ENCODE results near the gene FOCAD.

Gene FOCAD

DNA sequence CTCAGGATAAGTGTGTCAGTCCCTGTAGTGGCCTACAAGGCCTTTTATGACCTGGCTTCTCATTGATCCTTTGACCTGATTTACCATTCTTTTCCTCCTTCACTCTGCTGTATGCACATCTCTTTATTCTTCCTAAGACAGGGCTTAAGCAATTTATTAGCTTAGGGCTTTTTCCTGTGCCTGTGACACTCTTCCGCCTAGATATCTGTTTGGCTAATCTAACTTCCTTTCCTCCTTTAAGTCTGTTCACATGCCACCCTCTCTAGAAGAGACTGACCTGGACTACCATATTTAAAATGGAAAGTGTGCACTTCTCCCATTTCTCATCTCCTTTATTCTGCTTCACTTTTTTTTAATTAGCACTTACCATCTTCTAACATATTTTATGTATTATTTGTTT, 29.1 kb downstream of the FOCAD start:
- no peak overlapping the region for H3K4me3 ChIP-seq (ENCODE audit: low read depth, low read length)
- no peak for DNase-seq (ENCODE audit: low read depth)
- TF ChIP-seq, protein P1, sequence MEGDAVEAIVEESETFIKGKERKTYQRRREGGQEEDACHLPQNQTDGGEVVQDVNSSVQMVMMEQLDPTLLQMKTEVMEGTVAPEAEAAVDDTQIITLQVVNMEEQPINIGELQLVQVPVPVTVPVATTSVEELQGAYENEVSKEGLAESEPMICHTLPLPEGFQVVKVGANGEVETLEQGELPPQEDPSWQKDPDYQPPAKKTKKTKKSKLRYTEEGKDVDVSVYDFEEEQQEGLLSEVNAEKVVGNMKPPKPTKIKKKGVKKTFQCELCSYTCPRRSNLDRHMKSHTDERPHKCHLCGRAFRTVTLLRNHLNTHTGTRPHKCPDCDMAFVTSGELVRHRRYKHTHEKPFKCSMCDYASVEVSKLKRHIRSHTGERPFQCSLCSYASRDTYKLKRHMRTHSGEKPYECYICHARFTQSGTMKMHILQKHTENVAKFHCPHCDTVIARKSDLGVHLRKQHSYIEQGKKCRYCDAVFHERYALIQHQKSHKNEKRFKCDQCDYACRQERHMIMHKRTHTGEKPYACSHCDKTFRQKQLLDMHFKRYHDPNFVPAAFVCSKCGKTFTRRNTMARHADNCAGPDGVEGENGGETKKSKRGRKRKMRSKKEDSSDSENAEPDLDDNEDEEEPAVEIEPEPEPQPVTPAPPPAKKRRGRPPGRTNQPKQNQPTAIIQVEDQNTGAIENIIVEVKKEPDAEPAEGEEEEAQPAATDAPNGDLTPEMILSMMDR (IDR thresholded peaks at IDR 0.05; ENCODE audit: low read depth, low read length, missing control alignments), result no peak

DNA sequence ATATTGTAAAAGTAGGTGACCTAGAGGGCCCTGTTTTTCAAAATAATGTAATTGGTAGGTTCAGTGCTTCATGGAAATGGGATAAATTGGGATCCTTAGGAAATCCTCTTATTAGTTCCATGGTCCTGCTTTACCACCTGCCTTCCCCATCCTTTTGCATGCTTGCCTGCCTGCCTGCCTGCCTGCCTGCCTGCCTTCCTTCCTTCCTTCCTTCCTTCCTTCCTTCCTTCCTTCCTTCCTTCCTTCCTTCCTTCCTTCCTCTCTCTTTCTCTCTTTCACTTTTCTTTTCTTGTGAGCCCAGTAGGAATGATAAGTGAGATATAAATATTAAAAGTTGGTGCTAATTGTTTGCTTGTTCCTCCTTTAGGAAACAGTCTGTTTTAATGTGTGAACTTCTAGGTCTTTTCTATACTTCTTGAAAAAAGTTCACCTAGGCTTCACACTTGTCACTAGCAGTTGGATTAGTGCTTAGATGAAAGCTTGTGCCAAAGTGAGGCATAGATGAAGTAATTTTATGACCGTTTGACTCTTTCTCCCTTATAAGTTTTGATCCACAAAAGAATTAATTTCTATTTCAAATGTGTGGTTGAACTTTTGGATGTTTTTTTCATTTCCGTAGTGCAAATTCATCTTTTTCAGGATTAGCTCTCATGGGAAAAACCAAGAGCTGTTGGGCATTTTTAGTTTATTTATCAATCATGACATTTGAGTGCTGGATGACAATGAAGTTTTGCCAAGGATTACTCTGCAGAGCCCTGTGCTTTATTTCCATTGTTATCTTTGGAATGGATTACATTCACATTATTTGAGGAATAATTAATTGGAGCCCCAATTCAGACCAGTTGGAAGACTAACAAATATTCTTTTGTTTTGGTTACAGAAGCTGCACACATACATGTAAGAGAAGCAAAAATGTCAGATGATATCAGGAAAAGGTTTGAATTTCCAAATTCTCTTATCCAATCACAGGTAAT, 30.7 kb downstream of the FOCAD start:
- DNase-seq (ENCODE audit: low read depth), result no peak
- no peak overlapping the region for H3K4me3 ChIP-seq (ENCODE audit: low read depth, low read length)
- TF ChIP-seq, protein P1 (IDR thresholded peaks at IDR 0.05; ENCODE audit: low read depth, low read length, missing control alignments), result no peak

DNA sequence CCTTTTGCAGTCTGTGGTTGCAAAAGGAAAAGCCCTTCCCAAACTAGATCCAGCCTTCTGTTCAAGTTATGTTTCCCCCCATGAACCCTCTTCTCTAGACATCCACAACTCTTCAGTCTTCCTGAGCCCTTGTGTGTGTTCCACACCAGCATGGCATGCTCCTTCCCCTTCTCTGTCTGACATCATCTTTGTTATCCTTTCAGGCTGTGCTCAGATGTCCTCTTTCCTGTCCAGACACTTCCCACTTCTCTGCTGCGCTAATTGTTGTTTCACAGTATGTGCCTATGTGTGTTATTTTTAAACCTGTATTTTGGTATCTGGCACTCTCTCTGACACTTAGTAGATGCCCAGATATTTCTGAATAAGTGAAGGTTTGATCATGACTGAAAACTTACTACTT, 38.2 kb downstream of the FOCAD start:
- TF ChIP-seq, protein P1 (IDR thresholded peaks at IDR 0.05; ENCODE audit: low read depth, low read length, missing control alignments), result no peak
- no peak for DNase-seq (ENCODE audit: low read depth)
- H3K4me3 ChIP-seq (ENCODE audit: low read depth, low read length), result no peak overlapping the region

DNA sequence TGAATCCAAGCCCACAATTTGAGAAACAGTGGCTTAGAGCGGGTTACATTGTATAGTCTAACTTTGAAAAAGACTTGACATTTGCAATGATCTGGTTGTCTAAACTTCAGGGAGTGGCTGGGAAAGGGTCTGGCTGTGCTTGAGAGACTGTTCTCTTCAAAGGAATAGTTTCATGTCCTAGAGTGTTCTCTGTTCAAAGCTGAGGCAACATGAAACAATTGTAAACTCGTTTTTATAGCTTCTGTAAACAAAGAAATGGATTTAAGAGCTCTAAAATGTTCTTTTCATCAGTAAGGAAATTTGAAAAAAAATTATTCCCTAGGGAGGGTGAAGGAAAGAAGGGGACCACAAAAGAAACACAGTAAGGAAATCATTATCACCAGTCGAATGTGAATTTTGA, 41.6 kb downstream of the FOCAD start:
- no peak overlapping the region for H3K4me3 ChIP-seq (ENCODE audit: low read depth, low read length)
- DNase-seq (ENCODE audit: low read depth), result no peak
- TF ChIP-seq, protein P1 (IDR thresholded peaks at IDR 0.05; ENCODE audit: low read depth, low read length, missing control alignments), result no peak

DNA sequence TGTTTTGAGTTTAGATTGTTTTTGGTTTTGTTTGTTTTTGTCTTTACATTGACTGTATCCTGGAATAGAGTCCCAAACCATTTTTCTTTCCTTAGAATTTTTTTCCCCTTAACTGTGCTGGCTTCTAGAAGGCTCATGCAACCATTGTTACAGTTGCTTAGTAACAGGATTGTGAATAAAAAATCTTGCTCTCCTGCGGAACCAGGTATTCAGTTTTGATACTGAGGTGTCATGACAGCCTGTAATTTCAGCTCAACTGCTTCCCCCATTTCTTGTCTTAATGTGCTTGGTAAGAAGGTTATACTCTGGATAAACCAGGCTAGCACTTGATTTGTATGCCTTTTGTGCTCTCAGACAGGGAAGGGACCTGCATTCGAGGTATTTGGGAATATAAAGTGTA, 42.1 kb downstream of the FOCAD start:
- DNase-seq (ENCODE audit: low read depth), result no peak
- H3K4me3 ChIP-seq (ENCODE audit: low read depth, low read length), result no peak overlapping the region
- TF ChIP-seq, protein P1 (IDR thresholded peaks at IDR 0.05; ENCODE audit: low read depth, low read length, missing control alignments), result no peak

DNA sequence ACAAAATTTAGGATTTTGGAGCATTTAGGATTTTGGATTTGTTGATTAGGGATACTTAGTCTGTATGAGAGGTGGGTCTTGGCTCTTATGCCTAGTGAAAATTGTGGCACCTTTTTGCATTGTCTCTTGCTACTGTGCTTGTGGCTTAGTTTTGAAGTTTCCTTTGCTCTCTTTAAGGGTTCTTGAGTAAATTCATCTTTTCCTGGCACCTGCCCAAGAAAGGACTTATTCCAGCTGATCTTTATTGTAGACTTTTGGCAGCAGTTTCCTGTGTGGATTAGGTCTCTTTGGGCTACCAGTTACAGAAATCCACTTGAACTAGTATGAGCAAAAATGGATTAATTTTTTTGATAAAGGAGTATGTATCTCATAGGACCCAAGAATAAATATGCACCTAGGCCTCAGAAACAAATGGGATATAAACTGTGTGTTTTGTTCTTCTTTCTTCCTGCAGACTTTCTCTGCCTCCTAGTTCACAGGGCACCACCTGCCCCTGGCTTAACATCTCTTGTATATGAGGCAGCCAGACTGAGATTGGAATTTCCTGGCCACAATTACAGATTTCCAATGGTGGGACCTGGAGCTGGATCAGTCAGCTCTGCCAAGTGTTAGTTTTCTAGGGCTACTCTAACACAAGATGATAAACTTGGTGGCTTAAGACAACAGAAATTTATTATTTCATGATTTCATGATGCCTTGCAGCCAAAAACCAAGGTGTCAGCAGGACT, 44.6 kb downstream of the FOCAD start:
- no peak for DNase-seq (ENCODE audit: low read depth)
- no peak overlapping the region for H3K4me3 ChIP-seq (ENCODE audit: low read depth, low read length)
- TF ChIP-seq, protein P1 (IDR thresholded peaks at IDR 0.05; ENCODE audit: low read depth, low read length, missing control alignments), result no peak

Data from GM12864 (cell line).